Neutrophil (primary cell): ENCODE results near the gene CARD19.

Experiments
- H3K27ac ChIP-seq: fragments of 200-600 bp; sonication (generic); 2 replicates; pipeline ENCODE4 v1.5.1; 2016; ENCODE audit warnings: mild to moderate bottlenecking, moderate library complexity
- H3K27me3 ChIP-seq: fragments of 200-600 bp; sonication (generic); 2 replicates; pipeline ENCODE4 v1.6.0; 2016; ENCODE audit warnings: mild to moderate bottlenecking
- H3K36me3 ChIP-seq: fragments of 200-600 bp; sonication (generic); 2 replicates; pipeline ENCODE4 v1.5.1; 2017
- H3K4me1 ChIP-seq, 2 experiments: fragments of 200-600 bp in 1 of 2; sonication (generic) in 1 of 2; 1 replicate in 1 of 2; 2 replicates in 1 of 2; pipeline versions ENCODE4 v1.5.1 to v1.6.1; 2013 to 2016; ENCODE audit warnings: low read depth in 1 of 2, low read length in 1 of 2, mild to moderate bottlenecking in 1 of 2, moderate library complexity in 1 of 2; ENCODE audit not compliant: control insufficient read depth in 1 of 2, insufficient read depth in 1 of 2
- H3K4me3 ChIP-seq, 2 experiments: fragments of 200-600 bp in 1 of 2; sonication (generic) in 1 of 2; 1 replicate in 1 of 2; 2 replicates in 1 of 2; pipeline ENCODE4 v1.5.1; 2013 to 2016; ENCODE audit warnings: low read depth in 1 of 2, low read length in 1 of 2, mild to moderate bottlenecking in 1 of 2, moderate library complexity in 1 of 2
- H3K9me3 ChIP-seq: fragments of 200-600 bp; sonication (generic); 2 replicates; pipeline ENCODE4 v1.5.1; 2016
- TF ChIP-seq, protein P1 (sequence below): fragments of 200-600 bp; sonication (generic); IDR thresholded peaks from 2 replicates; pipeline ENCODE4 v1.5.1; 2016; ENCODE audit warnings: antibody characterized with exemption

Gene CARD19

DNA sequence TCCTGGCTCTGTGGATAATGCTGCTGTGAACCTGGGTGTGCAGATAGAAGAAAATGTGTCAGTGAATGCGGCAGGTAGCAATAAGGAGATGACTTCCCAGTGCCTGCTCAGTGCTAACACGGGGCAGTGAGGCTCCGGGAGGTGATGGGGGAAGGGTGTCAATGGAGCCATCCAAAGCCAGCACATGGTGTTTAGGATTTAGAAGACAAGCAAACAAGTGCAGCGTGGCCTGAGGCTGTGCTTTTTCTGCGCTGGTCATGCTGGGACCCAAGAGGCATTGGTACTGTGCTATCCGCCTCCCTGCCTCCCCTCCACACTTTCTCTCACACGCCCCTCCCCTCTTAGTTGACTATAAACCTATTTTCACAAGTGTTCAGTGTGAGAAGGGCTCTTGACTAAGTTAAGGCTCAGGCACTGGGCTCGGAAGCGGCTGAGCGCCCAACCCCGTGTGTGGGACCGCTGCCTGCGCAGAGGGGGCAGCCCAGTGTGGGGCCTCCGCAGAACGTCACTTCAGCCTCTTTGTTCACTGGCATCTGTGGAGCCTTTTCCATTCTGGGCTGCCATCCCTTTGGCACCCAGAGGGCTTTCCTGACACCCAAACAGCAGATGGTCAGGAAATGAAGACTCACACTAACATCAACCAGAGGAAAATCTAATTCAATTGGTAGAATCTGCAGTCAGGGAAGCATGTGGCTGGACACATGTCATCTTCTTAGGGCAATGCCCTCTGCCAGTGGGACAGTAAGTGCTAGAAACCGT lies 59.9 kb downstream of the CARD19 start:
- H3K4me1 ChIP-seq: peaks cover 6 to 11% of the 10 kb centered on the region in 2 experiments
- no peaks in the 10 kb centered on the region for H3K9me3 ChIP-seq
- no peaks in the 10 kb centered on the region for H3K27me3 ChIP-seq
- H3K27ac ChIP-seq: no peak overlapping the region
- H3K36me3 ChIP-seq: no peaks in the 10 kb centered on the region
- H3K4me3 ChIP-seq: no peak overlapping the region
- TF ChIP-seq, protein P1, sequence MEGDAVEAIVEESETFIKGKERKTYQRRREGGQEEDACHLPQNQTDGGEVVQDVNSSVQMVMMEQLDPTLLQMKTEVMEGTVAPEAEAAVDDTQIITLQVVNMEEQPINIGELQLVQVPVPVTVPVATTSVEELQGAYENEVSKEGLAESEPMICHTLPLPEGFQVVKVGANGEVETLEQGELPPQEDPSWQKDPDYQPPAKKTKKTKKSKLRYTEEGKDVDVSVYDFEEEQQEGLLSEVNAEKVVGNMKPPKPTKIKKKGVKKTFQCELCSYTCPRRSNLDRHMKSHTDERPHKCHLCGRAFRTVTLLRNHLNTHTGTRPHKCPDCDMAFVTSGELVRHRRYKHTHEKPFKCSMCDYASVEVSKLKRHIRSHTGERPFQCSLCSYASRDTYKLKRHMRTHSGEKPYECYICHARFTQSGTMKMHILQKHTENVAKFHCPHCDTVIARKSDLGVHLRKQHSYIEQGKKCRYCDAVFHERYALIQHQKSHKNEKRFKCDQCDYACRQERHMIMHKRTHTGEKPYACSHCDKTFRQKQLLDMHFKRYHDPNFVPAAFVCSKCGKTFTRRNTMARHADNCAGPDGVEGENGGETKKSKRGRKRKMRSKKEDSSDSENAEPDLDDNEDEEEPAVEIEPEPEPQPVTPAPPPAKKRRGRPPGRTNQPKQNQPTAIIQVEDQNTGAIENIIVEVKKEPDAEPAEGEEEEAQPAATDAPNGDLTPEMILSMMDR: no peak

DNA sequence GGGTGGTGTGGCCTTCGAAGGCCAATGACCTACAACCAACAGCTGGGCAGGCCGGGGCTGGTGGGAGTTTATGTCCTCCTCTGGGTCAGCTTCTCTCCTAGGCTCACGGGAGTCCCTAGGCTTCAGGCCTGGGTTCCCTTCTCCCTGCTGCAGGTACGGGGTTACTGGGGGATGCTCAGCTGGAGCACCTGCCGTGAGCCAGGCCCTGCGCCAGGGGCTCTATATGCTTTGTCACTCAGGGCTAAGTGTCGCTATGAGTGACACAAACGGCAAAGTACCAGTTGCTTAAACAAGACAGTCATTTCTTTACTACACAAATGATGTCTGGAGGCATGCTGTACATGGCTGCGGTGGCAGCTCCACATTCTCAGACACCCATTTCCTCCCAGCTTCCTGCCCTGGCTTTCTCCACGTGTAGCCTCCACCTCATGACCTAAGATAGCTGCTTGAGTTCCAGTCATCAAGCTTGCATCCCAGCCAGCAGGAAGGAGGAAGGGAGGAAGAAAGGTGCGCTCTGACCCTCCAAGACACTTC lies 60.5 kb downstream of the CARD19 start:
- Histone ChIP-seq H3K4me1 (peaks cover 6 to 11% of the 10 kb centered on the region in 2 experiments), H3K27ac (no peak overlapping the region), H3K27me3 (no peaks in the 10 kb centered on the region), H3K9me3 (no peaks in the 10 kb centered on the region), H3K36me3 (no peaks in the 10 kb centered on the region), H3K4me3 (no peak overlapping the region)
- TF ChIP-seq, protein P1: no peak

DNA sequence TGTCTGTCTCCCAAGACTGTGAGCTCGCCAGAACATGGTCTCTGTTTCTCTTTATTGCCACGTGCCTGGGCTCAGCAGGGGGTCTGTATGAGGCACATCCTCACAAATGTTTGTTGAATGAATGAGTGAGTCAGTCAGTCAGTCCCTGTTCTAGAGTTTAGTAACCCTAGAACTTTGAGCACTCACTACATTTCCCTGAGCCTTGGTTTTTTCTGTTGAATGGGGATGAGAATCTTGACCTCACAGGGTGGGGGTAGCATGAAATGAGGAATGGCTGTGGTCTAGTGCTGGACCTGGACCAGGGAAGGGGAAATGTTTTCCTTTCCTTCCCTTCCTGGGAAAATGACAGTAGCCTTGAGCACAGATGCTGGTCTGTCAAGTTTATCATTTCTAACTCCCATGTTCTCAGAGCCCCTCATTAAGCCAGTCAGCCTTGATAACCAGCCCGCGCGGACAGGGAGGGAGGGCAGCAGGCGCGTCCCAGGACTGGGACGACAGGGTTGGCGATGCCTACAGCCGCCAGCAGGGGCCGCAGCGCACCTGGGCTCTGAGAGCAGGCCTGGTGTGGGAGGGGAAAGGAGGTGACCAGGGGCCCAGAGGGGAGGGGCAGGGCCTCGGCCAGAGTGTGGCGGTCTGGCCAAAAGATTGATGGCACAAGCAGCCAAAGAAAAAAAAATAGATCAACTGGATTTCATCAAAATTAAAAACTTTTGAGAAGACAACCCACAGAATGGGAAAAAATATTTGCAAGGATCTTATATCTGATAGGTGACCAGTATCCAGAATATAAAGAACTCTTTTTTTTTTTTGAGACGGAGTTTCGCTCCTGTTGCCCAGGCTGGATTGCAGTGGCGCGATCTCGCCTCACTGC lies 63.8 kb downstream of the CARD19 start:
- Histone ChIP-seq H3K36me3 (no peaks in the 10 kb centered on the region), H3K27me3 (no peaks in the 10 kb centered on the region), H3K4me1 (peaks cover 6 to 11% of the 10 kb centered on the region in 2 experiments), H3K27ac (peak overlapping the region; percentile 14), H3K4me3 (no peak overlapping the region), H3K9me3 (no peaks in the 10 kb centered on the region)
- TF ChIP-seq, protein P1: peak; percentile 98

DNA sequence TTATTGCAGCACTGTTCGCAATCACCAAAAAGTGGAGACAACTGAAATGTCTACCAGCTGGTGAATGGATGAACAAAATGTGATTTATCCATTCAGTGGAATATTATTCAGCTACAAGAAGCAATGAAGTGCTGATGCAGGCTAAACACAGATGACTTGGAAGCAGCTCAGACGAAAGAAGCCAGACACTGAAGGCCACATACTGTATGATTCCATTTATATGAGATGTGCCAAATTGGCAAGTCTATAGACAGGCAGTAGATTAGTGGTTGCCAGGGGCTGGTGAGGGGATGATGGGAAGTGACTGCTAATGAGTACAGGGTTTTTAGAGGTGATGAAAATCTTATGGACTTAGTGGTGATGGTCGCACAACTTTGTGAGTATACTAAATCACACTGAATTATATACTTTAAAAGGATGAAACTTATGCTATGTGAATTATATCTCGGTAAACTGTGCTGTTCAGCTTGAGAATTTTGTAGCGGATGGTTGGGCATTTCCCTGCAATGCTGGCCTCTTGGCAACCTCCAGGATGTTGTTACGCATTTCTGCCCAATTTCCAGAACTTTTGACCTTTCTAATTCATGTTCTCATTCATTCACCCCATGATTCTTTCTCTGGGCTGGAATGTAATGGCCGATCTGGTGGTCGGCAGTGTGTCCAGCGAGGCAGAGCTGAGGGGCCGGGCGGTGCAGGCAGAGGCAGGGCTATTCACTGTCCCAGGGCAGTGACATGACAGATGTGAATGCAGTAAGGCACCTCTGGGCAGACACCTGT lies 66.0 kb downstream of the CARD19 start:
- H3K4me1 ChIP-seq: peaks cover 6 to 11% of the 10 kb centered on the region in 2 experiments
- TF ChIP-seq, protein P1: no peak
- H3K36me3 ChIP-seq: no peaks in the 10 kb centered on the region
- no peak overlapping the region for H3K4me3 ChIP-seq
- H3K27me3 ChIP-seq: no peaks in the 10 kb centered on the region
- H3K27ac ChIP-seq: no peak overlapping the region
- H3K9me3 ChIP-seq: no peaks in the 10 kb centered on the region
